SK-N-MC (cell line): Measurements from ENCODE around the gene ZNF787.

Experiments
- DNase-seq: peaks from one replicate; pipeline ENCODE4 v3.0.0-alpha.2; 2011; ENCODE audit warnings: low read depth, low spot score
- H3K27ac ChIP-seq: fragments of 200-600 bp; sonication (generic); 2 replicates; pipeline ENCODE4 v1.5.1; 2016; ENCODE audit warnings: mixed run types
- H3K36me3 ChIP-seq: fragments of 200-600 bp; sonication (generic); 2 replicates; pipeline ENCODE4 v1.6.1; 2017; ENCODE audit warnings: antibody characterized with exemption, low read length, mixed read lengths; ENCODE audit not compliant: insufficient read depth
- H3K4me3 ChIP-seq: fragments of 200-600 bp; sonication (generic); 2 replicates; pipeline ENCODE4 v1.5.1; 2016
- H3K9ac ChIP-seq: fragments of 200-600 bp; sonication (generic); 2 replicates; pipeline ENCODE4 v1.8.0; 2017; ENCODE audit warnings: mixed run types, mixed read lengths; ENCODE audit not compliant: insufficient read length
- H3K9me3 ChIP-seq: fragments of 200-600 bp; sonication (generic); 2 replicates; pipeline ENCODE4 v1.6.1; 2017; ENCODE audit warnings: low read depth, mild to moderate bottlenecking, antibody characterized with exemption, low read length, moderate library complexity, mixed read lengths
- EZH2 ChIP-seq: fragments of 200-600 bp; sonication (generic); IDR thresholded peaks from one replicate; pipeline ENCODE4 v1.6.1; 2017; ENCODE audit warnings: antibody characterized with exemption
- FOXP2 ChIP-seq: optimal IDR thresholded peaks from 2 replicates; pipeline ENCODE3; 2011; ENCODE audit warnings: mild to moderate bottlenecking, moderate library complexity; ENCODE audit not compliant: insufficient read depth; ENCODE audit errors: extremely low read length, control extremely low read depth
- POLR2AphosphoS5 ChIP-seq: IDR thresholded peaks from 2 replicates; pipeline ENCODE4 v1.6.1; 2012; ENCODE audit warnings: mild to moderate bottlenecking, low read depth, low read length, borderline replicate concordance

Gene ZNF787

DNA sequence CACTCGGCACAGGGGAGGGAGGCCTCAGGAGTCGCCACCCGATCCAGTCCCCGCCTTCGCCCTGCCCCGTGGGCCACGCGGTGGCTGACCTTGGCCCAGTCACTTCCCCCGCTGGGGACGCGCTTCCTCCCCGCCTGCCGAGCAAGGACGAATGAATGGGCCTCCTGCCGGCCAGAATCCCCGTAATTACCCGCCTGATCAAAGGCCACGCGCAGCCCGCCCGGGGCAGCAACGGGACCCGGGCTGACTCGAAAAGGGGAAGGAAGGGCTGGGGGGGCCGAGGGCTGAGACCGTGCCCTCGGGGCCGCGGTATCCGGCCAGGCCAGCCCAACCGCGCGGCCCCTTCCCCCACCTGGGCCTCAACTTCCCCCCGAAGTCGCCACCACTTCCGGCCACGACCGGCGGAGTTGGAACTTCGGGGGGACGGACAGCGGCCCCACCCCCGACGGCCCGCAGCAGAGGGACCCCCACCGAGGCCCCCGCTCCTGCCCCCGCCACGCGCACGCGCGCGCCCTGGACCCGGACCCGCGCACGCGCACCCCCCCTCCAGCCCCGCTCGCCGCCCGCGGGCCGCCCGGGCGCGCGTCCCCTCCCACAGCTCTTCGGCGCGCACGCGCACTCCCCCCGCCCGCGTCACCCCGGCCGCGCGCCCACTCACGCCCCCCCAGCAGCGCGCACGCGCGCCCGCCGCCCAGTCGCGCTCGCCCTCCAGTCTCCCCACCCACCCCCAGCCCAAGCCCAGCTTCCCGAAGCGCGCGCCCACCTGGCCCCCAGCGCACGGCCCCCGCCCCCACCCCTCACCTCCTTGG lies 520 bp downstream of the ZNF787 start:
- Histone ChIP-seq H3K4me3 (peak overlapping the region; percentile 92), H3K27ac (peak overlapping the region; percentile 90), H3K9ac (peak overlapping the region; percentile 98), H3K9me3 (no peaks in the 10 kb centered on the region), H3K36me3 (no peaks in the 10 kb centered on the region)
- no peak for DNase-seq
- peak; percentile 21; the same call in 1 of the 2 replicates for TF ChIP-seq POLR2AphosphoS5
- no peak for TF ChIP-seq FOXP2
- TF ChIP-seq EZH2, result no peak

DNA sequence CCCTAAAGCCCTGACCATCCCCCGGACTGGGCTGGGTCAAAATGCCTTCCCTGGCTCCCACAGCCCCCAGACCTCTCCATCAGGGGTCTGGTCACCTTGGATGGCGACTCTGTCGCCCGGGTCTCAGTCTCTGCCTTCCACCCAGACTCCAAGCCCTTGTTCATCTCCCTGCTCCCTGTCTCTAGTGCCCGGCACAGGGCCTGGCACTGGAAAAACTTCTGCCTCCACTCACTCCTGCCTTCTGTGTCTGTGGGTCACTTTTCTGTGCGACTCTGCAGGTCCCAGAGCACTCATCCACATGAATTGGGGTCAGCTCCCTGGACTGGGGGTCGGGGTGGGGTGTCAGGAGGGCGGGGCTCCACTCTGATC lies 1.1 kb downstream of the ZNF787 start:
- no peak for DNase-seq
- Histone ChIP-seq H3K9me3 (no peaks in the 10 kb centered on the region), H3K9ac (peak overlapping the region; percentile 98), H3K27ac (peak overlapping the region; percentile 90), H3K36me3 (no peaks in the 10 kb centered on the region), H3K4me3 (peak overlapping the region; percentile 92)
- TF ChIP-seq EZH2 (no peak), FOXP2 (no peak), POLR2AphosphoS5 (no peak; the same call in 1 of the 2 replicates)

DNA sequence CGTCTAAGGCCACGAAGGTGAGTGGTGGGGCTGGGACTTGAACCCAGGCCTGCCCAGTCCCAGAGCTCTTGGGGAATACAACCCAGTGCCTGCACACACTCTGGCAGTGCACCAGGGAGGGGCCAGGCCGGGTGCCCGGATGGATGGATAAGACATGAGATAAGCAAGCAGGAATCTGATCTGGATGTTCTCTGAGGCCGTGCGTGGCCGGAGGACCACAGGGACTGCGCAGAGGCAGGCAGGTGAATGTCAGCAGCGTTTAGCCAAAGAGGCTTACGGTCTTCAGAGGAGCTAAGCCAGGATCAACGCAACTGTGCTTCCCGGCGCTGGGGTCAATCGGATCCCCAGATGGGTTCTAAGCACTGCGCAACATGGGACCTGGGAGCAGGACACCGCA lies 1.5 kb downstream of the ZNF787 start:
- TF ChIP-seq EZH2 (no peak), FOXP2 (no peak), POLR2AphosphoS5 (no peak)
- DNase-seq, result no peak
- no peaks in the 10 kb centered on the region for H3K9me3 ChIP-seq
- peak overlapping the region; percentile 92 for H3K4me3 ChIP-seq
- 0 out of 2 replicates have a peak overlapping the region, but pooled peaks have one; percentile 90 for H3K27ac ChIP-seq
- H3K9ac ChIP-seq, result peak overlapping the region; percentile 98
- H3K36me3 ChIP-seq, result no peaks in the 10 kb centered on the region

DNA sequence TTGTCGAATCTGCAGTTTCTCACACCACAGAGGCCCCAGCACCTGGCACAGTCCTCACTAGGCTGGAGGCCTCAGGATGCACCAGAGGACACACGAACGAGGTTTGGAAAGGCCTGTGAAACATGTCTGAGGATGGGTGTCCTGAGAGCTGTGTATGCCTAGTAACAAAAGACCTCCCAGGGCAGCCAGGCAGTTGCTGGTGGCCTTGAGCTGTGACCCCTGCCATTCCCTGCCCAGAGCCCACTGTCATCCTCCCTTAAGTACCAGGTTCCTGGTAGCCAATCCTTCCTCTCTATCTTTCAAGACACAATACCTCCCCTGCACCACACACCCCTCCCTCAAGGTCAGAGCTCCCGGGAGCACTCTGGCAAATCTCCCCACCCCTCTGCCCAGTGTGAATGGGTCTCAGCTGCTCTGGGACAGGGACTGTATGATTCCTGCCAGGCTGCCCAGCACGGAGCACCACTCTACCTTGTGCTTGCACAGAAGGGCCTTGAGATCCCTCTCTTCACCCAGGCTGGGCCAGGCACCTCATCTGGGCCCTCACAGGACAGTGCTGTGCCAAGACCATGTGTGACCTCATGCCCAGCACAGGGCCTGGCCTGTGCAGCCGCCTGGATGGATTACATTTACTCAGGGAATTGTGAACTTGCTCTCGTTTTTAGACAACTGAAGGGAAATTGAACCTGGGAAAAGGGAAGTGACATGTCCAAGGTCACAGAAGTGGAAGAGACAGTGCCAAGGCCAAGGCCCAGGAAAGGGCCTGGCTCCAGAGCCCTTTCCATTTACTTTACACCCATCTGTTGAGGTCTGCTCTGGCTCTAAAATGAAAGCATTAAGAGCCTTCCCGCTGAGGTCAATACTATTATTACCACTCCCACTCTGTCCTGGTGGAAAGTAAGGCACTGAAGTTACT lies 2.2 kb downstream of the ZNF787 start:
- Histone ChIP-seq H3K27ac (0 out of 2 replicates have a peak overlapping the region, but pooled peaks have one; percentile 90), H3K4me3 (peak overlapping the region; percentile 92; the same call in 1 of the 2 replicates), H3K9me3 (no peaks in the 10 kb centered on the region), H3K9ac (peak overlapping the region; percentile 98), H3K36me3 (no peaks in the 10 kb centered on the region)
- TF ChIP-seq POLR2AphosphoS5 (no peak), FOXP2 (no peak), EZH2 (no peak)
- no peak for DNase-seq

DNA sequence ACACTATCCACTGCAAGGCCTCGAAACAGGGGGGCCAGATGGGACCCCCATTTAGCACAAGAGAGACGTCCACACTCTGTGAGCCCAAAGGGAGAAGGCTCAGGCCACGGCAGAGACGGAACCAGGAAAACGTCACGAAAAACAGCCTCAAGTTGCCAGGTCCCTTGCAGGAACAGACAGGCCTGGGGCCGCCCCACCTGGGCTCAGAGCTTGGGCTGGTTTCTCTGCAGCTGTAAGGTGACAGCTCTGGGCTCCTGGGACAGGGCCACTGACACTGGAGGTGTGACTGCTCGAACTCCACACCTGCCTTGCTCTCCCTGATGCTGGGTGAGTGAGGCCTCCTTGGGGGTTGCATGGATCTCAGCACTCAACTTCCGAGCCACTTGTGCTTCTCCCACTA lies 3.2 kb downstream of the ZNF787 start:
- H3K9me3 ChIP-seq, result no peaks in the 10 kb centered on the region
- no peak for DNase-seq
- TF ChIP-seq POLR2AphosphoS5, result no peak
- no peak for TF ChIP-seq EZH2
- TF ChIP-seq FOXP2, result no peak
- no peak overlapping the region for H3K27ac ChIP-seq
- H3K36me3 ChIP-seq, result no peaks in the 10 kb centered on the region
- H3K9ac ChIP-seq, result no peak overlapping the region
- H3K4me3 ChIP-seq, result no peak overlapping the region

DNA sequence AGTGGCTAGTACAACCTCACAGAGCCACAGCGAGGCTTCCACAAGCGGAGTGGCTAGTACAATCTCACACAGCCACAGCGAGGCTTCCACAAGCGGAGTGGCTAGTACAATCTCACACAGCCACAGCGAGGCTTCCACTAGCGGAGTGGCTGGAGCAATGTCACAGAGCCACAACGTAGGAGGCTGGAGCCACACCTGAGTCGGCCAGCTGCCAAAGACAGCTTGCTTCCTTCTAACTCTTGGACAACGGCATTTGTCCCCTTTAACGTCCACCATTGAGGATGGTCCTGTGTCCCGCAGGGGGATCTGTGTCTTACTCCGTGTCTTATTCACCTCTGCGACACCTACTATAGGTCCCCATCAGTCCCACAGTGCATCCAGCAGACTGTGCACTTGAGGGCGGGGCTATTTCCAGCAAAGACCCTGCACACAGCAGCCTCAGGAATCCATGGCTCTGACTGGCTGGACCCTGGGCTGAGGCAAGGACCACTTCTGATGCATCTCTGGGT lies 3.7 kb downstream of the ZNF787 start:
- Histone ChIP-seq H3K9ac (no peak overlapping the region), H3K9me3 (no peaks in the 10 kb centered on the region), H3K27ac (no peak overlapping the region), H3K4me3 (no peak overlapping the region), H3K36me3 (no peaks in the 10 kb centered on the region)
- DNase-seq, result no peak
- no peak for TF ChIP-seq FOXP2
- no peak for TF ChIP-seq EZH2
- TF ChIP-seq POLR2AphosphoS5, result no peak

DNA sequence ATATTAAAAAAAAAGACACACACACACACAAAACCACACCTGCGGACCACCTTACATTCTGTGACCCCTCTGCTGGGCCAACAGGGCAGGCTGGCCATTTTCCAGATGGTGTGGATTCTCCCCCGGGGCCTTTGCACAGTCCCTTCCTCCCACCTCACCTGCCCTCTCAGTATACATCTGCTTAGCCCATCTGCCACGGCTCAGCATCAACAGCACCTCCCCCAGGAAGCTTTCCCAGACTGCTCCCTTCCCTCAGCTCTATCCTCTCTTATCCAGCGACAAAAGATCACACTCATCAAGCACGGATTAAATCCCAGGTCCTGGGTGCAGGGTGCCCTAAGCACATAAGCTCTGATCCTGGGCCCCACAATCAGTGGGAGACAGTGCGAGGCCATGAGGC lies 4.5 kb downstream of the ZNF787 start:
- no peaks in the 10 kb centered on the region for H3K36me3 ChIP-seq
- no peak overlapping the region for H3K9ac ChIP-seq
- H3K4me3 ChIP-seq, result no peak overlapping the region
- H3K9me3 ChIP-seq, result no peaks in the 10 kb centered on the region
- H3K27ac ChIP-seq, result no peak overlapping the region
- no peak for DNase-seq
- TF ChIP-seq POLR2AphosphoS5, result no peak
- no peak for TF ChIP-seq FOXP2
- no peak for TF ChIP-seq EZH2

DNA sequence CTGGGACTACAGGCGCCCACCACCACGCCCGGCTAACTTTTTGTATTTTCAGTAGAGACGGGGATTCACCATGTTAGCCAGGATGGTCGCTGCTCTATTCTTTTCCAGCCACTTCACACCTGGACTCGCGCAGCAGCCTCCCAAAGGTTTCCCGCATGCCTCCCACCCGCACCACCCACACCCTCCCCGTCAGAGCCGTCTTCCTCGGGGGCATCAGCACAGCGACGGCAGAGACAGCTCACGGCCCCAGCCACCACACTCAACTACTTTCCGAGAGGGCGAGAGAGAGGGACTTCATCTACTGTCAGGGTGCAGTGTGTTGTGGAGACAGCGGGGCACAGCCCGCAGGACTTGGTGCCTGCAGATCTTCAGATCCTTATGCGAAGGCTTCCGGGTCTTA lies 5.6 kb downstream of the ZNF787 start:
- Histone ChIP-seq H3K4me3 (no peak overlapping the region), H3K9ac (no peak overlapping the region), H3K9me3 (no peaks in the 10 kb centered on the region), H3K27ac (no peak overlapping the region), H3K36me3 (no peaks in the 10 kb centered on the region)
- TF ChIP-seq FOXP2 (no peak), EZH2 (no peak), POLR2AphosphoS5 (no peak)
- no peak for DNase-seq
